Brain pericyte (primary cell): ENCODE data around the gene RAB17.

Experiments
- DNase-seq: peaks from one replicate; pipeline ENCODE4 v3.0.0-alpha.2; 2012; ENCODE audit warnings: low read depth, low spot score

Gene RAB17

DNA sequence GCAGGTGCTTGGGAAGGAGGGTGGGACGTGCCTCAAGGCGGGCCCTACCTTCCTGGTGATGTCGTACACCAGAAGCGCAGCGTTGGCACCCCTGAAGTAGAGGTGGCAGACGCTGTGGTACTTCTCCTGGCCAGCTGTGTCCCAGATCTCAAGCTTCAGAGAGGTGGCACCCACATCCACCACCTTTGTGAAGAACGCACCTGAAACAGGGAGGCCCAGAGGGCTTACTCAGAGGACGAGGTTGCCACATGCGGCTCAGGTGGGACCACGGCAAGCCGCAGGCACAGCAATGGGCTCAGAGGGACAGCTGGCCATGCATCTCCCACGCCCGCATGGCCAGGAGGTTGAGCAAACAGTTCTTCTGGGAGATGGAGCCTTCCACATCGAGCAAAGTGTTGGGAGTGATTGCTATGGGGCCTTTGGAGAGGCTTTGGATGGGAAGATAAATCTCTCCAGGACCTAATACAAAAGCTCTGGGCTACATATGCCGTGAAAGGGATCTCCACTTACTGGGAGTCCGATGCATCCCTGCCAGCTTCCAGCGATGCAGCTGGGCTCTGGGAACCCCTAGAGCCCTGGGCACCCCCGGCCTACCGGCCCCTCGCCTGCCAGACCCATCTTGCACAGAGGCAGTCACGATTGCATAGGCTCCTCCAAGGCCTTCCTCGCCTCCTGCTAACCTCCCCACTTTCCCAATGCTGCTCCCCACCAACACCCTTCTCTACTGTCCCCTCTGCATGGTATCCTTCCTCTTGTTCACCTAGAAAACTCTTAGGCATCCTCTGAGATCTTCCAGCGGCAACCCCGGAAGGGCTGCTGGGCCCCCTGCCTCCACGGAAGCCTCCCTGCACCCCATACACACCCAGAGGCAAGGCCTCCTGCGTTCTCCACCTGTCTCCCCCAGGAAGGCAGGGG is 12.3 kb downstream of the RAB17 start:
- no peak for DNase-seq

GRCh38 chr2:237577458-237577857 is 13.1 kb downstream of the RAB17 start:
- no peak for DNase-seq

DNA sequence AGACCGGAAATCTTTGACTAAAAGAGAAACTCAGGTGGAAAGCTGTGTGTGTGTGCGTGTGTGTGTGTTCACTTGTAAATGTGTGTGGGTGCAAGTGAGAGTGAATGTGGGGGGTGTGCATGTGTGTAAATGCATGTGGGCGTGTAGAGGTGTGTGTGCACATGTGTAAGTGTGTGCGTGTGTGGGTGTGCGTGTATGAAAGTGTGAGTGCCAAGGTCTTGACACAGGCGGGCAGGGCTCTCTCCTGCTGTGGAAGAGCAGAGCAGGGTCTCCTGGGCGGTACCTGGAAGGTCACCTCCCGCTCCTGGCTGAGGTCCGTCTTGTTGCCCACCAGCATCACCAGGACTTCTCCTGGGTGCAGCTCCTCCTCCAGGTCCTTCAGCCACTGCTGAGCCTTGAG is 13.6 kb downstream of the RAB17 start:
- DNase-seq, result no peak

- no peak for DNase-seq
These were observed 14.4 kb downstream of the RAB17 start for GRCh38 chr2:237575869-237576862.

DNA sequence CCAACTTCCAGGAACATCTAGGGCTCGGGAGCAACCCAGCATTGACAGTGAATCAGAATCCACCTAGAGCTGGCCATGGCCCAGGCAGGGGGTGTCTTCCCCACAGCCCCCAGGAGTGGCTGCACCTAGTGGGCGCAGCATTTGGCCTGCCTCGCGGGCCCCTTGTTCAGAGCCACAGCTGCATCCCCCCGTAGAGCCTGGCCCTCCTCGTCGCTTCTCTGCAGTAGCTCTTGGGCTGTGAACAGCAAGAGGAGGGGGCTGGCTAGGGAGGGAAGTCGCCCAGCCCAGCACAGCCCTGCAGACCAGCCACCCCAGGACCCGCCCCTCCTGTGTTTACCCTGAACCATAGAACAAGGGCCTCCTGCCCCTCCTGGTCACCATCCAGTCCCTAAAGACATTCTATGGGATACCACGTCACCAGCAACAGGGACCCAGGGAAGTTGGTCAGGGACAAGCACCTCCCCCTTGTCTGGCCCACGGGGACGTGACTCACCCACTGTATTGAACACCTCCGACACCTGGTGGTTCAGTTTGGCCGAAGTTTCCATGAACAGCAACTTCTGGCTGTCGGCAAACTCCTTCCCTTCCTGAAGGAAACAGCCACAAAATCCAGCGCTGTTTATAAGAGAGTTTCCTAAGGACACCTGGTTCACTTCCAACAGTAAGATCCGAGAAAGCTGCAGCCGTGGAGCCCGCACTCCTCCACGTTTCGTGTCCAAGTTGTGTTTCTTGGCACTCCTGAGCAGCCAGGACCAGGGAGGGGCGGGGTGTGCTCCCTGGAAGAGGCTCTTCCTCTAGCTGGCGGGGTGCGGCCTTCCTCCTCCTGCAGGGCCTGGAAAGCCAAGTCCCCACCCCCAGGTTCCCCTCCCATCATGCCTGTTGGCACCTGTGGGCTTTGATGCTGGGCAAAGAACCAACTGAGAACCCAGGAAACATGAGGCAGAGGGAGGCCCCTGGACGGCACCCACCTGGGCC is 15.4 kb downstream of the RAB17 start:
- no peak for DNase-seq

- no peak for DNase-seq
These were observed 16.1 kb downstream of the RAB17 start for GRCh38 chr2:237574467-237574866.

DNA sequence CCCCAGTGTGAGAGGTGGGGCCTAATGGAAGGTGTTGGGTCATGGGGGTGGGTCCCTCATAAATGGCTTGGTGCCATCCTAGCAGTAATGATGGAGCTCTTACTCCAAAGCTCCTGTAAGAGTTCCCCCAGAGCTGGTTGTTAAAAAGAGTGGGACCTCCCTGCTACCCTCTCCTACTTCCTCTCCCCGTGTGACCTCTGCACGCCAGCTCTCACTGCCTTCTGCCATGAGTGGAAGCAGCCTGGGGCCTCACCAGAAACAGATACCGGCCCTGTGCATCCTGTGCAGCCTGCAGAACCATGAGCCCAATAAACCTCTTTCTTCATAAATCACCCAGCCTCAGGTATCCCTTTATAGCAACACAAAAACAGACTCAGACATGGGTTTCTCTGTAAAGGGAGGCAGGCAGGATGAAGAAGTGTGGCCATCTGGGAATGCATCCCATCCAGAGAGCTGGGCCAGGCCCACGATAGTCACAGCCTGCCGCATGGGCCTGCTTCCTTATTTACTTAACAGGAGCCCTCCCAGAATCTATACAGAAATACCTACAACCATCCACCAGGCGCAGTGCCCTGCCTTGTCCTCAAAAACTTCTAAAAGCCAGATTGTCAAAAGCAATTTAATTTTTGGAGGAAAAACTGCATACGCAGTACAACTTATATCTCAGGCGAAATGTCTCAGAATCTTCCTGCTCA is 16.7 kb downstream of the RAB17 start:
- no peak for DNase-seq

- DNase-seq, result no peak
These were observed 17.8 kb downstream of the RAB17 start for GRCh38 chr2:237572742-237573101.

DNA sequence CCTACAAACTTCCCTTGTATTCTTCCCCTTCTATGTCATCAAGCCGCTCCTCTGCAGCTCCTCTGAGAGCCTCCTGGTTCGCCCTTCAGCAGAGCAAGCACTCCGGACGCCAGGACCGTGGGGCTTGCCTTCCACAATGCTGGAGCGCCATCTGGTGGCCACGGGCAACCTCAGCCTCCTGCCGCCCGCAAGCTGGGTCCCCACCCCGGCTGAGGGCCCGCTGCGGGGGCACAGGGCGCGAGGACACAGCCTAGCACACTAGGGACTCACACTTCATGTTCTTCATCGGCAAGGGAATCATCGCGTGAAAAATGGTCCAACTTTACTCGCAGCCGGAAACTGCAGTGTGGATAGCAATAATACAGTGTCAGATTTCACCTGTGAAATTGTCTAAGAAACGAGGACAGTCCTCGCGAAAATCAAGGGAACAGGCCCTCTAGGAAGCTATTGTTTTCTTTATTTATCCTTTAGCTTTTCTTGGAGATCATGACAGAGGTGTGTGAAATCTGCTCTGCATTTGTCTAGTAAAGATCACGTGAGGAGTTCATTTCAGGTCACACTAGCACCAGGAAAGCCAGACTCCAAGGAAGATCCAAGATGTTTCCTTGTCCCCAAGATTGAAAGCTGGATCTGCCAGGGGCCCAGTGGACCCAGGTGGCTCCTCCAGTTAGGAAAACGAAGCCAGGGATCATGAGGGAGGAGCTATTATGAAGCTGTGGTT is 18.4 kb downstream of the RAB17 start:
- peak; percentile 68 for DNase-seq

DNA sequence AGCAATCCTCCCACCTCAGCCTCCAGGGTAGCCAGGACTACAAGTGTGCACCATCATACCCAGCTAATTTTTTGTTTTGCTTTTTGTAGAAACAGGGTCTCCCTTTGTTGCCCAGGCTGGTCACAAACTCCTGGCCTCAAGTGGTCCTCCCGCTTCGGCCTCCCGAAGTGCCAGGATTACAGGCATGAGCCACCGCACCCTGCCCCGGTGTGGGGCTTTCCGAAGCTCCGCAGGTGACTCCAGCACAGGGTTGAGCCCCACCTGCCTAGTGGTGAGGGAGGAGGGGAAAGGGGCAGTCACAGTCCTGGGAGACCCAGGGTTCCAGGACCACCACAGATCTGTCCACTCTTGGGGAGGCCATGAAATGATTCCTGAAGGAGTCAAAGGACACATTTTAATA is 19.0 kb downstream of the RAB17 start:
- no peak for DNase-seq

GRCh38 chr2:237570776-237571335 is 19.7 kb downstream of the RAB17 start:
- no peak for DNase-seq

DNA sequence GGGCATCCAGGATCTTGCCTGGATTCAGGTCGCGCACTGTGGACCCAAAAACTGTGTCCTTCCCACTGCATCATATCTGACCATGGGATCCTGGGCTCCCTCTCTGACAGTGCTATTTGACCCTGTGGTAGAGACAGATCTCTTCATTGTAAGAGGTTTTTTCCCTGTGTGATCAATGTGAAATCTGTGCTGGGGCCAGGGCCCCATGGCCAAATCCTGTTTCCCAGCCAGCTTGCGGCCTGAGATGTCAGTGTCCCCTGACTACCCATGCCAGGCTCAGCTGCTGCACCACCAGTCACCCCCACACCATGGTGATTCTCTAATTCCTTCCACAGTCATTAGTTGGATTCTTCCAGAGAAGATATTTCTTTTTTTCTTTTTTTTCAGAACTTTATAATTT is 20.6 kb downstream of the RAB17 start:
- no peak for DNase-seq

- DNase-seq, result no peak
These were observed 21.5 kb downstream of the RAB17 start for GRCh38 chr2:237569041-237569440.

GRCh38 chr2:237568121-237568660 is 22.3 kb downstream of the RAB17 start:
- DNase-seq, result no peak

DNA sequence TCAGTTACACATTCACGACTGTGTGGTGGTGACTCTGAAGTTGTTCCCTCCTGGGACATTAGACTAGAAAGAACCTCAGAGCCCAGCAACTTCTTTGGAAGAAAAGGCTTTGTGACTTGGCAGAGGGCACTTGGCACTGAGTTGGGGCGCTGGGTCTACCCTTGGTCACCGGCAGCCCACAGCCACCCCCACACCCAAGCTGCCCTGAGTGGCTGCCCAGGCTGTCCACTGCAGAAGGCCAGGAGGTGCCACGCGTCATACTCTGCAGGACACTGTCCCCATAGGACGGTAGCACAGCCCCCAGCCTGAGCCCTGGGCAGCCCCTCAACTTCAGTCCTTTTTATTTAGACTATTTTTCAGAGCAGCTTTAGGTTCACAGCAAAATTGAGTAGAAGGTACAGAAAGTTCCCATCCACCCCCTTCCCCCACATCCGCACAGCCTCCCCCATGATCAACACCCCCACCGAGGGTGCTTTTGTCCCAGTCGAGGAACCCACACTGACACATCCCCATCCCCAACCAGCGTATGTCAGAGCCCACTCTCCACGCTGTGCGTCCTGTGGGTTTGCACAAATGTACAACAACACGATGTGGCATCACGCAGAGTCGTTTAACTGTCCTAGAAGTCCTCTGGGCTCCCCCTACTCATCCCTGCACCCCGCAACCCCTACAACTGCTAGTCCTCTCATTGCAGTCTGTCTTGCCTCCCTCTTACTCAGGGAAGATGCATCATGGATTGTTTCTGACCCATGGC is 23.1 kb downstream of the RAB17 start:
- DNase-seq, result no peak

GRCh38 chr2:237566401-237567235 is 23.9 kb downstream of the RAB17 start, which contains the start of gene PRLH:
Gene PRLH, plus strand, starts transcription at chr2:237566574. Its CDS starts 0 bp downstream, at chr2:237566574.
- DNase-seq, result no peak

DNA sequence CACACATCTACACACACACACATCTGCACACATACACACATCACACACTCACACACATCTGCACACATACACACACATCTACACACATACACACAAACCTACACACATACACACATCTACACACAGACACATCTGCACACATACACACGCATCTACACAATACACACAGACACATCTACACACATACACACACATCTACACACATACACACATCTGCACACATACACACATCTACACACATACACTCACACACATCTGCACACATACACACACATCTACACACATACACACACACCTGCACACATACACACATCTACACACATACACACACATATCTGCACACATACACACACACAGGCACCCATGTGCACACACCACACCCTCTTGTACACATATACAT is 24.6 kb downstream of the RAB17 start:
- DNase-seq, result no peak
